ENCODE results near the gene FETUB.

DNA sequence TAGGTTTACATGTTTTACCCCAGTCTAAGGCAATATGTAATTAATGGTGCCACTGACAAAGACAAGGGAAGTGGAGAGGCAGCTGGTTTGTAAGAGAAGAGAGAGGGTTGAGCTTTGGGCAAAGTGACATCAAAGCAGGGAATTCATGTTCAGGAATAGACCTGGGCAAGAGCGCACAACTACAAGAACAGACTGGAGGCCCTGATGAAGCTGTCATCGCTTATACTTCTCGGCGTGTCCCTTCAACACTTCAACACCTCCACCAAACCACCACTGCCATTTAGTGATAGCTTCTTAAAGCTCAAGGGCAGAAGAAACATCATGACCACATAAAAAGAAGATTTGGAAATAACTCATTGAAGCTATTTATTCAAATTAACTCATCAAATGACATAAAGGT lies 57.3 kb downstream of the FETUB start:
- TF ChIP-seq, protein P1, sequence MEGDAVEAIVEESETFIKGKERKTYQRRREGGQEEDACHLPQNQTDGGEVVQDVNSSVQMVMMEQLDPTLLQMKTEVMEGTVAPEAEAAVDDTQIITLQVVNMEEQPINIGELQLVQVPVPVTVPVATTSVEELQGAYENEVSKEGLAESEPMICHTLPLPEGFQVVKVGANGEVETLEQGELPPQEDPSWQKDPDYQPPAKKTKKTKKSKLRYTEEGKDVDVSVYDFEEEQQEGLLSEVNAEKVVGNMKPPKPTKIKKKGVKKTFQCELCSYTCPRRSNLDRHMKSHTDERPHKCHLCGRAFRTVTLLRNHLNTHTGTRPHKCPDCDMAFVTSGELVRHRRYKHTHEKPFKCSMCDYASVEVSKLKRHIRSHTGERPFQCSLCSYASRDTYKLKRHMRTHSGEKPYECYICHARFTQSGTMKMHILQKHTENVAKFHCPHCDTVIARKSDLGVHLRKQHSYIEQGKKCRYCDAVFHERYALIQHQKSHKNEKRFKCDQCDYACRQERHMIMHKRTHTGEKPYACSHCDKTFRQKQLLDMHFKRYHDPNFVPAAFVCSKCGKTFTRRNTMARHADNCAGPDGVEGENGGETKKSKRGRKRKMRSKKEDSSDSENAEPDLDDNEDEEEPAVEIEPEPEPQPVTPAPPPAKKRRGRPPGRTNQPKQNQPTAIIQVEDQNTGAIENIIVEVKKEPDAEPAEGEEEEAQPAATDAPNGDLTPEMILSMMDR (conservative IDR thresholded peaks at IDR 0.05): no peak
- TF ChIP-seq EZH2 (IDR thresholded peaks at IDR 0.05; ENCODE audit: low read depth): no peak

Measured in PC-9 (cell line).